Activated CD8-positive, alpha-beta memory T cell treated with anti-CD3 and anti-CD28 coated beads, Interleukin-2, amount 50 U/mL, for 1 hour (primary cell): ENCODE results near the gene CCDC92.
"Not testable (repeated sequence)": the region's sequence is repeated elsewhere in the genome, so short reads cannot be mapped to it uniquely, and the experiment has no call there.

Source experiments
- DNase-seq: peaks from one replicate; pipeline ENCODE4 v3.0.0-alpha.2; 2020; ENCODE audit errors: extremely low read depth

CCDC92 gene

DNA sequence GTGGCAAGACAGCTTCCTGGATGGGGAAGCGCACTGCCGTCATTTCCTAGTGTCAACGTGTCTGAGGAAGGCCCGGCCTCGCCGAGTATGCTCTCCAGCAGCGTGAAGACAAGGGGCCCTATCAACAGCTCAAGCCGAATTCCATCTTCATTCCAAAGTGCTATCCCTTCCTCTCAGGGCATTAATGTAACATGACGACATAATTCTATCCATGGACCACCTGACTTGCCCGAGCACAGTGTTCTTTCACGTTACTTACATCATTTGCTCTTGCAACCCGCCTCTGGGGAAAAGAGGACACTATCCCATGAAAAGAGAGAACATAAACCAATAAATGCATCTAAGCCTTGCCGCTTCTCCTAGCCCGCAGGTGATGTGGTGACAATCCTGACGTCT lies 22.9 kb downstream of the CCDC92 start:
- DNase-seq = no peak

- no peak for DNase-seq
Measured at GRCh38 chr12:123948796-123949769, 23.5 kb downstream of the CCDC92 start.

GRCh38 chr12:123948401-123948795 lies 24.2 kb downstream of the CCDC92 start:
- no peak for DNase-seq

- DNase-seq = not testable (repeated sequence)
Measured at GRCh38 chr12:123947531-123947930, 25.1 kb downstream of the CCDC92 start.

DNA sequence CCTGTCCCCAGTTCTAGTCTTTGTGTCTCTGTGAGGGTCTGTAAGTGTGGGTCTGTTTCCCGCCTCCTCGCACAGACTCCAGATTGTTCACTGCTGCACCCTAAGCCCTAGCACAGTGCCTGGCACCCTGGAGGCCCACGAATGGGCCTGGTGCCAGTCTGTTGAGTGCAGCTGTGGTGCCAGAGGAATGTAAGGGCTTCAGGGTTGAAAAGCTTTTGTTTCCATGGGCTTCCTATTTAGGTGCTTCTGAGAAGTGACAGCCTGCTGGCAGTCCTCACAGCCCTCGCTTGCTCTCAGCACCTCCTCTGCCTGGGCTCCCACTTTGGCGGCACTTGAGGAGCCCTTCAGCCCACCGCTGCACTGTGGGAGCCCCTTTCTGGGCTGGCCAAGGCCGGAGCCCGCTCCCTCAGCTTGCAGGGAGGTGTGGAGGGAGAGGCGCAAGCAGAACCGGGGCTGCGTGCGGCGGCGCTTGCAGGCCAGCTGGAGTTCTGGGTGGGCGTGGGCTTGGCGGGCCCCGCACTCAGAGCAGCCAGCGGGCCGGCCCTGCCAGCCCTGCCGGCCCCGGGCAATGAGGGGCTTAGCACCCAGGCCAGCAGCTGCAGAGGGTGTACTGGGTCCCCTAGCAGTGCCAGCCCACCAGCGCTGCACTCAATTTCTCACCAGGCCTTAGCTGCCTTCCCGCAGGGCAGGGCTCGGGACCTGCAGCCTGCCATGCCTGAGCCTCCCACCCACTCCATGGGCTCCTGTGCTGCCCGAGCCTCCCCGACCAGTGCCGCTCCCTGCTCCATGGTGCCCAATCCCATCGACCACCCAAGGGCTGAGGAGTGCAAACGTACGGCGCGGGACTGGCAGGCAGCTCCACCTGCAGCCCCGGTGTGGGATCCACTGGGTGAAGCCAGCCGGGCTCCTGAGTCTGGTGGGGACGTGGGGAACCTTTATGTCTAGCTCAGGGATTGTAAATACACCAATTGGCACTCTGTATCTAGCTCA lies 25.8 kb downstream of the CCDC92 start:
- not testable (repeated sequence) for DNase-seq

DNA sequence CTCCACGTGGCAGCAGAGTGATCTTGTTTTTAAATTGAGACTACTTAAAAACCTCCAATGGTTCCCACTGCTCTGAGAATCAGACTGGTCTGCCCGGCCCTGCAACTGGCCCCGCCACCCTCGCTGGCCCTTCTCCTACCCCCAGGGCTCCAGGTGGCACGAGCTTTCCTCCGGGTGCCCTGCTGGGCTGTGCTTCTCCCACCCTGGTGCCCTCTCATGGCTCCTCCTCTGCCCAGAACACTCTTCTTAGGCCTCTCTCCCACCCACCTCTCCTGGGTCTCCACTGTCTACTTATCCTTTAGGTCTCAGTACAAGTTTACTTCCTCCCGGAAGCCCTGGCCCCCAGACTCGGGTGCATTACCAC lies 26.5 kb downstream of the CCDC92 start:
- DNase-seq = no peak

- no peak for DNase-seq
Measured at GRCh38 chr12:123945287-123946151, 27.1 kb downstream of the CCDC92 start.

DNA sequence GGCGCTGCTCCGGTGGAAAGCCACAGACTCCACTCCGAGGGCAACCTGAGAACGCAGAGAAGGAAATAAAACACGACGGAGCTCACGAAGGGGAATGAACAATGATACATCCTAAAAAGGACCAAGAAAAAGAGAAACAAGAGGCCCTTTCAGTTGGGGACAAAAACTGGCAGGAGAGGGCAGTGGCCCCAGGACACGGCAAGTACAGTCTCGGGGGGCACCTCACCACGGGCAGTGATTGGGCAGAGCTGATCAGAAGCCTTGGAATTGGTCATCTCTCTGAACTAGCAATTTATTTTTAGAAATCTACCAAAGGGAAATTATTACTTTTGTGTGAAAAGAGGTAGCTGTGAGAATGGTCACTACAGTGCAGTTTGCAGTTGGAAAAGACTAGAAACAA lies 27.9 kb downstream of the CCDC92 start:
- DNase-seq = no peak

DNA sequence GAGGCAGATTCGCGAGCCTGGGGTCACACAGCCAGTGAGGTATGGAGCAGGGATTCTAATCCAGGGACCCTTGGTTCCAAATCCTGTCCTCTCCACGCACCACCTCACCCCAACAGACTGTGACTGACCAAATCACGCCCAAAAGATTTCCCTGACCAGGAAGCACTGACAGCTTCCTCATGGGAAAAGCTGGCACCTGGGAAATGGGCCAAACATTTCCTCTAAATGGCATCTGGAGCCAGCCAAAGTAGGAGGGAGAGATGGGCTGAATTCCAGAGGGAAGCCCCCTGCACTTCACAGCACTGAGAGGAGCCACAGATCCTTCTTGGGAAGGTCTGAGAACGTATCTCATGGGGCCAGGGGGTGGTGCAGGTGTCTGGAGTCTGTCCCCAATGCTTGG lies 28.8 kb downstream of the CCDC92 start:
- DNase-seq = no peak

DNA sequence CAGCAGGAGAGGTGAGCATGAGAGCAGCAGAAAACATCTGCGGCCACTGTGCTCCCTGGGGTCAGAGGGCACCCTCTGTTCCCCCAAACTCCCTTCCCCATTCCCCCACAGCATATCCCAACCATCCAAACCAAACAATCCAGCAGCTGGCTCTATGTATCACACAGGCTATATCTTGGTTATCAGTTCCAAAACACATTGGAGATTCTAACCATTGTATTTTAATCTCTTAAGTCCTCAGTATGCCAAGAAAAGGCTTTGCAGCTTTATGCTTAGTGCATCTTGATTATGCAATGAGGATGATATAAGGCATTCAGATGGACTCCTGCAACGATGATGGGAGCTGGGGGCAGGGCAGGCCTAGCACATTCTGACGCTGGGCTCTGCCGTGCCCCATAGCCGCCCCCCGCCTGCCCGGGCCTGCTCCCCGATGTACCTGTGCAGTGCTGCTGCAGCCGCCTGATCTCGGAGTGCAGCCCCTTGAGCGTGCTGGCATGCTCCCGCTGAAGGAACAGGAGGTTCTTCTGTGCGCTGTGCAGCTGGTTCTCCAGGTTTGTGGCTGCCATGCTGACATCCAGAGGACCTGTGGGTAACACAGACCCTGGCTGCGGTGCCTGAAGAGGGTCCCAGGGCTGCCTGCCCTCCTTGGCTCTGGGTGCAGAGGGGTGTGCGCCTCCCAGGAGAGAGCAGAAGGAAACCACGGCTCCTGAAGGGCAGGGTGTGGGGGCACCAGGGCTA lies 29.6 kb downstream of the CCDC92 start:
- no peak for DNase-seq

GRCh38 chr12:123942238-123942653 lies 30.4 kb downstream of the CCDC92 start:
- DNase-seq = no peak

DNA sequence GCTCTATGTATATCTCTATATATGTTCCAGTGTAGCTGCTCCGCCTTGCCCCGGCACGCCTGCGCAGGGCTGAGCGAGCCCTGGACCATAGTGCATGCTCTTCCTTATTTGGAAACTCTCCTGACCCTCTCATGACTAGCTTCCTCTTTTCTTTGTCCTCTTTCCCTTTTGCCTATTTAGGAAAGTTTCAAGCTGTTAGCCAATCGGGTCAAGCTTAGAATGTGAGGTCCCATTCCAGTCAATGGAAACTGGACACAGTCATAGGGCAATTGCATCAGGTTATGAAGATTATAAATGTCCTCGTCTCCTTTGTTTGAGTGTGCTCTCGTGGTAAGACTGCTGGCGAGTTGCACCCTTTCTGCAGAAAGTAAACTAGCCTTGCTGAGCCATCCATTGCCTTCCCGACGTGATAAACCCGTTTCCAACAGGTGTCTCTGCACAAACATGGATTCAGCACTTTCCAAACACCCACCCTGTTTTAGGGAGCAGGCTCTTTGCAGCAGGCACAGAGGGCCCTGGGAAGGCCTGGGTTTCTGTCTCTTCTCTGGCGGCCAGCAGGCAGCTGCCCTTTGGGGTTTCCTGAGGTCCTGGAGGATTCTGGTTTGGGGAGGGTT lies 30.9 kb downstream of the CCDC92 start:
- DNase-seq = no peak

- DNase-seq = no peak
Measured at GRCh38 chr12:123941000-123941399, 31.6 kb downstream of the CCDC92 start.

DNA sequence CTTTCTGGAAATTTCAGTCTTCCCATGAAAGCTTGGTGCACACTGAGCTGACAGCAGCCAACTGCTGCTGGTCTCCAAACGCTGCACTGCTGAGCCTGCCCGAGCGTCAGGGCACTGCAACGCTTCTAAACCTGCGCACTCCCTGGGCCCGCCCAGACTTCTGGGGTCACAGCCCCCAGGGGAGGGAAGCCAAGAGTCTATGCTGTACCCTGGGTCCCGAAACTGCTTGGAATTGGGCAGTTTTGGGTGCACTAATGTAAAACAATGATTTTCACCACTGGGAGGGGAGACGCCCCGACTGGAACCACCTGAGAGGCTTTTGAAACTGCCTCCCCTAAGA lies 32.0 kb downstream of the CCDC92 start:
- no peak for DNase-seq

GRCh38 chr12:123939716-123940626 lies 32.7 kb downstream of the CCDC92 start:
- DNase-seq = no peak

GRCh38 chr12:123938679-123939480 lies 33.8 kb downstream of the CCDC92 start:
- DNase-seq = no peak

DNA sequence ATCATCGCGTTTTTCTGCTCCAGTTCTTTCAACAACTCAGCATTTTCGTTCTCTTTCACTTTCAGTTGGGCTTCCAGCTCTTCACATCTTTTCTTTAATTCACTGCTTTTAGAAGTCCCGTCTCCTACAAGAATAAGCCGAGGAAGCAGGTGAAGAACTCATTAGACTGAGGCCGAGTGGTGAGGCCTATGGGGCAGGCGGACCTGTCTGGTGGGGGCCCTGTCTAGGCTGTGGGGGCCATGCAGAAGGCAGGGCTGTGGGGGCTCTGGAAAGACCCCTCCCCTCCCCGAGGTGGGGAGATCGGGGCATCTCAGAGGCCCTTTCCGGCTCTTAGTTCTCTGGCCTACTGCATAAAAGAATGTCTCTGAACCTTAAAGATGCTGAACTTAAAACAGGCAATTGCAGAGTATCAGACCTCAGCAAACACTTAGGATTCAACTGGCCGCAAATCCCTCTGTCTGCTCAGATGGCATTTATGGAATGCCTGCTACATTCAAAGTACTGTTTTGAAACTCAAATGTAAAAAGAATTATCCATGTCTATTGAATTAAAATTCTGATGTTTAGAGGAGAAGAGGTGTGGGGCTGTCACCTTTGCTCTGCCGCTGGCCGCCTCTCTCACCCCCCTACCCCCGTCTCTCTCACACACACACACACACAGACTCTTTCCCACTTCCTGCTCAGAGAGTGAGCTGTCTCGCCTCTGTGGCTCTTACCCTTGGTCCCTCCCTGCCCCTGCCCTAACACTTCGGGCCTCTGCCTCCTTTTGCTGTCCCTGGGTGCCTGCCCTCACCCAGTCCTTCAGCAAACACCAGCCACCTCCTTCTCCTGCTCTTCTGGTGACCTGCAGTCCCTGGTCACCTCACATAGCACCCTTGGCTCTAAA lies 34.7 kb downstream of the CCDC92 start:
- DNase-seq = peak; percentile 24
